SU-DHL-6 (cell line): ENCODE data around the gene SLC35C1.

Experiments
- CTCF ChIP-seq: fragments of 200-600 bp; sonication (generic); IDR thresholded peaks from one replicate; pipeline ENCODE4 v1.5.1; 2017; ENCODE audit warnings: antibody characterized with exemption, mild to moderate bottlenecking, low read length, moderate library complexity; ENCODE audit not compliant: insufficient read depth, poor library complexity, severe bottlenecking
- EZH2phosphoT487 ChIP-seq: fragments of 200-600 bp; sonication (generic), shearing (Covaris generic); conservative IDR thresholded peaks from 2 replicates; pipeline ENCODE4 v1.6.1; 2018; ENCODE audit warnings: mild to moderate bottlenecking, antibody characterized with exemption, low read length, moderate library complexity, mixed read lengths

- TF ChIP-seq CTCF, result no peak
- no peak for TF ChIP-seq EZH2phosphoT487
These were observed 5.4 kb upstream of the SLC35C1 start for GRCh38 chr11:45799562-45799961.
